ENCODE results near the gene ACBD5.

GRCh38 chr10:27203806-27204205, 36.8 kb downstream of the ACBD5 start:
- TF ChIP-seq CTCF (IDR thresholded peaks at IDR 0.05) = no peak
- TF ChIP-seq POLR2A (IDR thresholded peaks at IDR 0.05) = no peak

Measured in body of pancreas (tissue), 4 donors.